T-cell (primary cell): ENCODE results near the gene KLF6. TPM values are rescaled to one million over a fixed set of nuclear protein-coding genes. Genes with fewer than 3 reads are reported as not detected.
A peak's percentile ranks its signal among the peaks of the same experiment; 100 is the strongest.

Experiments
- ATAC-seq, 4 experiments: fragments of 200-7000 bp in 3 of 4; fragments of 150-1000 bp in 1 of 4; cut with Tn5 transposase; replicated peaks in 1 of 4; 1 replicate in 3 of 4; 2 replicates in 1 of 4; pipeline ENCODE4 v1.10.0; 2021; ENCODE audit warnings: moderate library complexity in 3 of 4, mild to moderate bottlenecking in 2 of 4, moderate number of reproducible peaks in 1 of 4
- CTCF ChIA-PET, 2 donors: fragments of 300-600 bp; sonication (Branson Sonifier 250); formaldehyde crosslinking; loops; one replicate each; lab custom pipeline; 2022; ENCODE audit warnings: antibody characterized with exemption in 2 of 2; lab: Charles Lee
- POLR2A ChIA-PET, 2 donors: fragments of 300-600 bp; sonication (Branson Sonifier 250); formaldehyde crosslinking; loops; one replicate each; lab custom pipeline; 2022; ENCODE audit warnings: antibody characterized with exemption in 2 of 2; lab: Charles Lee
- DNase-seq, 35 experiments: peaks; one replicate each; pipeline versions ENCODE4 v3.0.0 to v3.0.0-alpha.2; 2013 to 2023
- H3K27ac ChIP-seq: one replicate; pipeline ENCODE4 v1.5.1; 2013; ENCODE audit warnings: low read length
- H3K27me3 ChIP-seq, 2 experiments: replicated peaks in 1 of 2; 1 replicate in 1 of 2; 2 replicates in 1 of 2; pipeline versions ENCODE4 v1.6.1 to v1.7.0; 2013; ENCODE audit warnings: low read length in 1 of 2, mixed read lengths in 1 of 2; ENCODE audit not compliant: control insufficient read depth in 2 of 2, insufficient read depth in 2 of 2; ENCODE audit errors: extremely low read depth in 1 of 2
- H3K36me3 ChIP-seq, 2 donors: 1 replicate in 1 of 2; 2 replicates in 1 of 2; pipeline versions ENCODE4 v1.6.1 to v1.7.0; 2013; ENCODE audit warnings: low read length in 1 of 2; ENCODE audit not compliant: control insufficient read depth in 2 of 2, insufficient read depth in 1 of 2; ENCODE audit errors: extremely low read depth in 1 of 2
- H3K4me1 ChIP-seq, 2 experiments: 1 replicate in 1 of 2; 2 replicates in 1 of 2; pipeline versions ENCODE4 v1.6.1 to v1.7.0; 2013; ENCODE audit warnings: low read length in 2 of 2, mixed read lengths in 1 of 2; ENCODE audit not compliant: insufficient read depth in 2 of 2, control insufficient read depth in 1 of 2; ENCODE audit errors: extremely low read depth in 1 of 2
- H3K4me3 ChIP-seq, 2 donors: 1 replicate in 1 of 2; 2 replicates in 1 of 2; pipeline versions ENCODE4 v1.5.1 to v1.7.0; 2013; ENCODE audit warnings: mild to moderate bottlenecking in 2 of 2, low read length in 1 of 2, moderate library complexity in 1 of 2; ENCODE audit not compliant: control insufficient read depth in 1 of 2; ENCODE audit errors: extremely low read depth in 1 of 2
- H3K9me3 ChIP-seq: 2 replicates; pipeline ENCODE4 v1.7.0; 2013
- H3K27ac Mint-ChIP-seq, 2 donors: one replicate each; pipeline ENCODE4 v1.8.0; 2020 to 2021; ENCODE audit warnings: mild to moderate bottlenecking in 2 of 2, mixed read lengths in 2 of 2
- H3K27me3 Mint-ChIP-seq, 2 donors: one replicate each; pipeline ENCODE4 v1.8.0; 2021 to 2022; ENCODE audit warnings: mixed read lengths in 2 of 2
- H3K36me3 Mint-ChIP-seq: one replicate; pipeline ENCODE4 v1.8.0; 2021; ENCODE audit warnings: mixed read lengths
- H3K4me1 Mint-ChIP-seq, 3 donors: one replicate each; pipeline ENCODE4 v1.8.0; 2020 to 2022; ENCODE audit warnings: mixed read lengths in 3 of 3, mild to moderate bottlenecking in 1 of 3
- H3K4me3 Mint-ChIP-seq, 3 donors: one replicate each; pipeline ENCODE4 v1.8.0; 2020 to 2022; ENCODE audit warnings: mild to moderate bottlenecking in 3 of 3, mixed read lengths in 3 of 3, moderate library complexity in 3 of 3
- H3K9me3 Mint-ChIP-seq, 3 donors: one replicate each; pipeline ENCODE4 v1.8.0; 2020 to 2022; ENCODE audit warnings: mixed read lengths in 3 of 3
- WGBS: methylation state at CpG from one replicate; pipeline ENCODE4 v1.1.5; 2013; ENCODE audit warnings: missing lambda C conversion rate; ENCODE audit not compliant: insufficient coverage; 5-methylcytosine and 5-hydroxymethylcytosine counted together
- total RNA-seq, 35 experiments: library from RNA in 6 of 35; stranded (reverse) in 6 of 35; fragments of 120-200 nt in 1 of 35; gene quantifications; one replicate each; pipeline versions ENCODE4 v1.2.1 to v1.2.4 and lab custom pipeline; 2013 to 2026

The KLF6 gene
- total RNA-seq, 5 donors from 2014 or later (not counting 1 experiment from before 2014, with no cell fraction given): 285 to 1,180 (median 400) TPM

- no peaks in the 10 kb centered on the region for H3K27me3 ChIP-seq
- no CpG with 5 or more reads among the region's 4 CpGs for WGBS
- Mint-ChIP-seq H3K9me3 (no peaks in the 10 kb centered on the region), H3K36me3 (no peaks in the 10 kb centered on the region), H3K27ac (peak overlapping the region; percentile 81 to 87), H3K4me1 (peaks cover 22 to 68% (median 41%) of the 10 kb centered on the region in 3 donors), H3K4me3 (no peak overlapping the region), H3K27me3 (no peaks in the 10 kb centered on the region)
- no peak for ATAC-seq
- H3K9me3 ChIP-seq: no peaks in the 10 kb centered on the region
- no peaks in the 10 kb centered on the region for H3K36me3 ChIP-seq
- DNase-seq: no peak
- H3K4me3 ChIP-seq: no peak overlapping the region
- peaks cover 17 to 37% of the 10 kb centered on the region in 2 experiments for H3K4me1 ChIP-seq
- ChIA-PET POLR2A (interaction anchor here in 1 of 2 donors (0.9 kb wide), 1 partner anchor 28 kb away, joined by 3 read pairs; the partner anchor contains the start of gene KLF6), CTCF (no interaction called here)
- H3K27ac ChIP-seq: peak overlapping the region; percentile 98
Observed at GRCh38 chr10:3813267-3813666, 28.3 kb upstream of the KLF6 start.

GRCh38 chr10:3812141-3812540 is 27.1 kb upstream of the KLF6 start:
- ATAC-seq: no peak
- no CpG with 5 or more reads among the region's 7 CpGs for whole genome bisulfite sequencing
- no peak overlapping the region for H3K27ac Mint-ChIP-seq
- peak overlapping the region in 1 of 3 donors; percentile 67 for H3K4me3 Mint-ChIP-seq
- H3K27me3 ChIP-seq: no peaks in the 10 kb centered on the region
- H3K36me3 Mint-ChIP-seq: no peaks in the 10 kb centered on the region
- no peaks in the 10 kb centered on the region for H3K9me3 ChIP-seq
- H3K9me3 Mint-ChIP-seq: no peaks in the 10 kb centered on the region
- ChIA-PET POLR2A (interaction anchor here in 1 of 2 donors (3.1 to 8.8 kb wide), 2 partner anchors 28 to 62 kb away, joined by 17 to 240 read pairs; partner anchors contain the start of gene KLF6), CTCF (interaction anchor here in 1 of 2 donors (0.7 kb wide), 1 partner anchor 436 kb away, joined by 3 read pairs; no protein-coding TSS in a partner anchor)
- H3K36me3 ChIP-seq: no peaks in the 10 kb centered on the region
- DNase-seq: no peak
- H3K4me1 Mint-ChIP-seq: peaks cover 22 to 79% (median 52%) of the 10 kb centered on the region in 3 donors
- H3K4me3 ChIP-seq: no peak overlapping the region
- H3K27me3 Mint-ChIP-seq: no peaks in the 10 kb centered on the region
- H3K27ac ChIP-seq: peak overlapping the region; percentile 98
- peaks cover 25 to 48% of the 10 kb centered on the region in 2 experiments for H3K4me1 ChIP-seq

DNA sequence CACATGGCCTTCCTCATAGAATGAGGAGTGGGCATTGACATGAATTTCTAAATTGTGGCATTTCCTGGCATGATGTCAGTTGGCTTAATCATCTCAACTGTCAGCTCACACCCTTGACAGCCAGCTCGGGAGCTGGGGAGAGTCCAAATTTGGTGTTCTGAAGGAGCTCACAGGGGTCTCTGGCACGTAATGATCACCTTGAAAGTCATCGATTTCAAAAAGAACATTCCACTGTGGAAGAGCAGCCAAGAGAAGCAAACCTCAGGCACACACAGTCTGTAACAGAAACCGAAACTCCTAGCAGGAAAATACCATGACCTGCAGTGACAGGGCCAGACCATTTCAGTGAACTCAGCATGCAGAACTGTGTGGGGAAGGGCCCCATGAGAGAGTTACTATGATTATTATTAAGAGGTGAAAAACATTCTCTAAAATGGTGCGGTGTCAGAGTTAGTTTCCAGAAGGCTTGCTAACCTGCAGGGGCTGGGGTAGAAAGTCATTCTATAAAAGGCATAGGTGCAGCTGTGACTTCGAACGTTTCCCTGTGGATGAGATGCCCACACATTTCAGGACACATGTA is 26.4 kb upstream of the KLF6 start:
- H3K4me1 ChIP-seq: peaks cover 33 to 55% of the 10 kb centered on the region in 2 experiments
- ATAC-seq (peak; percentile 34 to 65 (median 48)), DNase-seq (peak in 13 of 35 experiments; percentile 6 to 71 (median 19))
- Mint-ChIP-seq H3K36me3 (no peaks in the 10 kb centered on the region), H3K4me1 (peaks cover 22 to 86% (median 60%) of the 10 kb centered on the region in 3 donors), H3K9me3 (no peaks in the 10 kb centered on the region), H3K27ac (no peak overlapping the region), H3K4me3 (peak overlapping the region; percentile 45 to 67 (median 63)), H3K27me3 (no peaks in the 10 kb centered on the region)
- peak overlapping the region; percentile 98 for H3K27ac ChIP-seq
- H3K4me3 ChIP-seq: peak overlapping the region in 1 of 2 donors; percentile 19
- no peaks in the 10 kb centered on the region for H3K36me3 ChIP-seq
- WGBS: 4% methylated on average over 4 of the region's 7 CpGs
- H3K27me3 ChIP-seq: no peaks in the 10 kb centered on the region
- CTCF ChIA-PET: interaction anchor here in 1 of 2 donors (1.1 to 1.3 kb wide), 2 partner anchors 33 to 36 kb away, joined by 4 read pairs; no protein-coding TSS in a partner anchor
- no peaks in the 10 kb centered on the region for H3K9me3 ChIP-seq
- POLR2A ChIA-PET: interaction anchor here (1.0 to 8.8 kb wide), 7 partner anchors 27 to 77 kb away, joined by 3 to 240 read pairs (median 8); partner anchors contain the start of gene KLF6 (in 2 of the 2)

- Histone ChIP-seq H3K4me3 (no peak overlapping the region), H3K9me3 (no peaks in the 10 kb centered on the region), H3K27ac (peak overlapping the region; percentile 98), H3K36me3 (no peaks in the 10 kb centered on the region), H3K27me3 (no peaks in the 10 kb centered on the region), H3K4me1 (peaks cover 58 to 74% of the 10 kb centered on the region in 2 experiments)
- DNase-seq (no peak), ATAC-seq (no peak)
- WGBS: 98% methylated on average over 6 of the region's 6 CpGs
- no peaks in the 10 kb centered on the region for H3K36me3 Mint-ChIP-seq
- CTCF ChIA-PET: no interaction called here
- POLR2A ChIA-PET: interaction anchor here (0.6 to 8.8 kb wide), 4 partner anchors 25 to 152 kb away, joined by 3 to 240 read pairs (median 10); partner anchors contain the start of gene KLF6 (in 1 of the 2)
- H3K27me3 Mint-ChIP-seq: no peaks in the 10 kb centered on the region
- H3K9me3 Mint-ChIP-seq: no peaks in the 10 kb centered on the region
- H3K4me3 Mint-ChIP-seq: peak overlapping the region in 2 of 3 donors; percentile 2 to 75
- H3K4me1 Mint-ChIP-seq: peaks cover 7 to 83% (median 79%) of the 10 kb centered on the region in 3 donors
- H3K27ac Mint-ChIP-seq: no peak overlapping the region
Observed at GRCh38 chr10:3808689-3809199, 23.7 kb upstream of the KLF6 start.

DNA sequence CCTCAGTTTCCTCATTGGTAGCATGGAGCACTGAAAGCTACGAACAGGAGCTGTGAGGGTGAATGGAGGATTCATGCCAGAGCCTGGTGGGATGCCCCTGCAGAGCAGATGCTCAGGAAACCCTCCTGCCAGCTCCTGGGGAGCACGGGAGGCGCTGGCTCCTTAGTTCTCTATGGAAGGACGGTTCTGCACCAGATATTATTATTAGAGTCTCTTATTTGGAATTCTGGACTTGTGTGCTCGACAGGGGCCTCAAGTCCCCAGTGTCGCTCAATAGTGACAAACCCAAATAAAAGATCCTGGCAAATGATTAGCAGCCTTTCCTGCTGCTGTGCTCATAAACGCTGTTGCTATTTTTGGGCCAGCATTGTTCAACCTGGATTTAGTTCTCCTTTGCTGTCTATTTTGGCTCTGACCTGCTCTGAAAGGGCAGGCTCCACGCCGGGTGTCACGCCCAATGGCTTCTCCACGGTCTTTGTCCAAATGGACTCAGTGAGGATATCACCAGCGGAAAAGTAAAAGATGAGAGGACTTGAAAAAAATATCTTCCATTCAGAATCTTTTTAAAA is 23.0 kb upstream of the KLF6 start:
- Mint-ChIP-seq H3K4me1 (peaks cover 2 to 84% (median 77%) of the 10 kb centered on the region in 3 donors), H3K36me3 (no peaks in the 10 kb centered on the region), H3K9me3 (no peaks in the 10 kb centered on the region), H3K27ac (no peak overlapping the region), H3K27me3 (no peaks in the 10 kb centered on the region), H3K4me3 (peak overlapping the region; percentile 37 to 75 (median 51))
- no peak for ATAC-seq
- H3K4me1 ChIP-seq: peaks cover 65 to 81% of the 10 kb centered on the region in 2 experiments
- H3K27ac ChIP-seq: peak overlapping the region; percentile 98
- DNase-seq: no peak
- H3K27me3 ChIP-seq: no peaks in the 10 kb centered on the region
- no peaks in the 10 kb centered on the region for H3K9me3 ChIP-seq
- ChIA-PET CTCF (no interaction called here), POLR2A (interaction anchor here in 1 of 2 donors (0.8 to 8.8 kb wide), 3 partner anchors 24 to 84 kb away, joined by 4 to 240 read pairs (median 16); partner anchors contain the start of gene KLF6)
- H3K36me3 ChIP-seq: no peaks in the 10 kb centered on the region
- H3K4me3 ChIP-seq: no peak overlapping the region
- 35% methylated on average over 4 of the region's 12 CpGs for WGBS
